NCI-H774 (cell line): Measurements from ENCODE around the gene DUSP15.
"Not testable (repeated sequence)": the region's sequence is repeated elsewhere in the genome, so short reads cannot be mapped to it uniquely, and the experiment has no call there.

Experiments used
- DNase-seq: peaks from one replicate; lab custom pipeline; 2025; lab: John Stamatoyannopoulos, UW

The DUSP15 gene

DNA sequence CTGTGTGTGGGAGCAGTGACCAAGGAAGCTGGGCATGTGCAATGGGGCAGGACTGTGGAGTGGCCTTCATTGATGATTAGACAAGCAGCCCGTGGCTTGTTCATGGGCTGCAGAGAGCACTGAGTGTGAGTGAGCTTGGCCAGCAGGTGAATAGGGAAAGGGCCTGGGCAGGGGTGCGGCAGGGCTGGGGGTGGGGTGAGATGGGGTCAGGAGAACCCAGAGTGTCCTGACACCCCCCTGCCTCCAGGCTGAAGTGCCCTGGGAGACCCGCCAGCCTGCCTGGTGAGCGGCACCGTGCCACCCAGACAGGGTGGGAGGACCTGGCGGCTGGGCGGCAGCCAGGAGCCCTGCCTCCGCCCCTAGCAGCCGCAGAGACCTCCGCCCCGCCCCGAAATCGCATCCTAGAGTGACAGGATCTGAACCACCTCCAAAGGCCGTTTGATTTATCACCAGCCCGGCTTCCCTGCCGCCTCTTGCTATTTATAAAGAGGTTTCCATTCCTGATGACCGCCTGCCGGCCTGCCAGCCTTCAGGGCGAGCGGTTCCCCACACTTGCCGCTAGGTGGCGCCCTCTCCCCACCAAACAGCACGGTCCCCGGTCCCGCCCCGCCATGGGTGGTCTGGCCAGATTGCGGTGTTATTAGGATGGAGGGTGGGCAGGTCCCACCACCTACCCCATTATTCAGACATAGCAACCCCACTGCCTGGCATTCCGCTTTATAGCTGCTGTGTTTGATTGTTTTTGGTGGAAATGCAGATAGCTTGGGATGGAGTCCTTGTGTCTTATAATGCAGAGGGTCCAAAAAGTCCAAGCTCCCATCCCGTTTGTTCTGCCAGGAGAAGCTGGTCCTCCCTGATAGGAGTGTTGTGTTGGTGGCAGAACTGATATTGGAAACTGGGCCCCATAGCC is 47.7 kb downstream of the DUSP15 start:
- peak; percentile 60 for DNase-seq

DNA sequence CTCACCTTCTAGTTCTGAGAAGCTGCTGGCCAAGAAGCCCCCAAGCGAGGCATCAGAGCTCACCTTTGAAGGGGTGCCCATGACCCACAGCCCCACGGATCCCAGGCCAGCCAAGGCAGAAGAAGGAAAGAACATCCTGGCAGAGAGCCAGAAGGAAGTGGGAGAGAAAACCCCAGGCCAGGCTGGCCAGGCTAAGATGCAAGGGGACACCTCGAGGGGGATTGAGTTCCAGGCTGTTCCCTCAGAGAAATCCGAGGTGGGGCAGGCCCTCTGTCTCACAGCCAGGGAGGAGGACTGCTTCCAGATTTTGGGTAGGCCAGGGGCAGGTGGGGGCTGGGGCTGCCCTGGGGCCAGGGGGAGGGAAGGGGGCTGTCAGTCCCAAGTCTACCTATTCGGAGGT is 48.9 kb downstream of the DUSP15 start:
- DNase-seq: no peak

DNA sequence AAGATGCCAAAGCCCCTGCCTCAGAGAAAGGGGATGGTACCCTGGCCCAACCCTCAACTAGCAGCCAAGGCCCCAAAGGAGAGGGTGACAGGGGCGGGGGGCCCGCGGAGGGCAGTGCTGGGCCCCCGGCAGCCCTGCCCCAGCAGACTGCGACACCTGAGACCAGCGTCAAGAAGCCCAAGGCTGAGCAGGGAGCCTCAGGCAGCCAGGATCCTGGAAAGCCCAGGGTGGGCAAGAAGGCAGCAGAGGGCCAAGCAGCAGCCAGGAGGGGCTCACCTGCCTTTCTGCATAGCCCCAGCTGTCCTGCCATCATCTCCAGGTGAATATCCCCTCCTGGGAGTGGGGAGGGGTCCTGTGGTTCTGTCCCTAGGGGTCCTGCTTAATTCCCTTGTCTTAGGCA is 50.1 kb downstream of the DUSP15 start:
- DNase-seq: no peak

DNA sequence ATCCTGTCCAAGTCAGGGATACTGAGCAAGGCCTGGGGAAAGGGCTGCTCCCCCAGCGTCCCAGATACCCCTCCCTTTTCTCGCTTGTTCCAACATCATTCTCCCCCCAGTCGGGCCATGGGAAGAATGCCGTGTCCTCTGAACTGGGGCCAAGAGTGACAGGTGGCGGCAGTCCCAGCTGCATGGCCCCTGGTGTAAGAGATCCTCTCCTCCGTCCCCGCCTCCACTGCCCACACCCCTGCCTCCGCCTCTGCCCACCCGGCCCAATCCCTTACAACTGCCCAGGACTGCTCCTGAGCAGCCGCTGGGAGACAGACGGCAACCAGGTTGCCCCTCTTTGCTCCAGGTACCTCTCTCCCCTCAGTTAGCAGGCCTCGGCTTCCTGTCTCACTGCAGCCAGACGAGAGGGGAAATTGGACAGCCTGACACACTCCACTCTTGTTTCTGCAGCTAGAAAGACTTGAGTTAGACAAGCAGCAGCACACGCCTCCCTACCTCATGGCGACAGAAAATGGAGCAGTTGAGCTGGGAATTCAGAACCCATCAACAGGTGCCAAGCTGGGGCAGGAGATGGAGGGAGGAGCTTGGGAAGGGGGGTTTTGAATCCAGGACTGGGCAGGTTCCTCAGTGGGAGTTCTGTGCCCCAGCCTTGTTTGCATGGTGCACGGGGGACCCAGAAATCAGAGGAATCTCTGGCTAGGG is 51.1 kb downstream of the DUSP15 start, which contains the start of gene MYLK2:
MYLK2 (plus strand) TSS at position 274 of the 702 bp plus-strand sequence; CDS start at position 499, 225 bp downstream.
- DNase-seq: no peak

DNA sequence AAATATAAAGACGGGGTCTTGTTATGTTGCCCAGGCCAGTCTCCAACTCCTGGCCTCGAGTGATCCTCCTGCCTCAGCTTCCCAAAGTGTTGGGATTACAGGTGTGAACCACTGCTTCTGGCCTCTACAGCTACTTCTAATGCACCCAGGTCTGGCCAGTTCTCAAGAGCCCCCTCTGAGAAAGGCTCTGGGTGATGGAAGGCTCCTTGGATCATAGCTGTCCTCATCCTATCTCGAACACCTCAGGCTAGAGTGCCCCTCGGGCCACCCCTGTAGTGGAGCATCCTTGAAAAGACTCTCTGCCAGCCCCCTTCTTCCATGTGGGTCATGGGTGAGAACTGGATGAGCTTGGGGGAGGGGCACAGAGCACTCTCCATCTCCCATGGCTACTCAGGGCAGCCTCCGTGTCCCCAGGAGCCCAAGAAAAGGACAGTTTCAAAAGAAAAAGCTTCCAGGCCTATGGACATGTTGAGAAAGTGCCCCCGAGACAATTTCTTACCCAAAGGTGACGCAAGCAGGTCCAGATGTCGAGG is 51.9 kb downstream of the DUSP15 start:
- DNase-seq: no peak

DNA sequence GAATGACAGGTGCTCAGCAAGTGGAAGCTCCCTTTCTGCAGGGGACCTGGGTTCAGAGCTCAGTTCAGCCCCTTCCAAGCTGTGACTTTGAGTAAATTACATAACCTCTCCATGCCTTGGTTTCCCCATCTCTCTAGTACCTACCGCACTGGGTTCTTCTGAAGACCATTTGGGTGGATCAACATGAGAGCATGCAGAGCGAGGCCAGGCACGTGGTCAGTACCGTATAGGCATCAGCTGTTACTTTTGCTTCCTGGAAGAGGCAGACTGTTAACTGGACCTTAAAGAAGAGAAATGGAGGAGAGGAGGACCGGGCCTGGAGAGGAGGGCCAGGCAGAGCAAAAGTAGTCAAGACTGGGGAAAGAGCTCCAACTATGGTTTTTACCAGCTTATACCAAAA is 52.9 kb downstream of the DUSP15 start:
- no peak for DNase-seq

DNA sequence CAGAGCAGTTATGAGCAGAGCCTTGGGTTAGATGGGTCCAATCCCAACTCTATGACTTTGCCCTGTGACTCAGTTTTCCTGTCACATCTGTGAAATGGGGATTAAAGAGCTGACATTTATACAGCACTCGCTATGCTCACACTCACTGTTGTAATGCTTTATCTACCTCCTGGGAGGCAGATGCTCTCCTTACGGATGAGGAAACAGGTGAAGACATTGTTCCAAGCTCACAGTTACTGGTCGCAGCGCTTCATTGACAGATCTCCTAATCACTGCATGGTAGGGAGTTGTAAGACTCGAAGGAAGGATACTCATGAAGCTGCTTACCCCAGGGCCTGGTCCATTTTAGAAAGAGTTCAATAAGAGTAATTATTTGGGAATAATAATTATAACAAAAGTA is 54.1 kb downstream of the DUSP15 start:
- DNase-seq: no peak

DNA sequence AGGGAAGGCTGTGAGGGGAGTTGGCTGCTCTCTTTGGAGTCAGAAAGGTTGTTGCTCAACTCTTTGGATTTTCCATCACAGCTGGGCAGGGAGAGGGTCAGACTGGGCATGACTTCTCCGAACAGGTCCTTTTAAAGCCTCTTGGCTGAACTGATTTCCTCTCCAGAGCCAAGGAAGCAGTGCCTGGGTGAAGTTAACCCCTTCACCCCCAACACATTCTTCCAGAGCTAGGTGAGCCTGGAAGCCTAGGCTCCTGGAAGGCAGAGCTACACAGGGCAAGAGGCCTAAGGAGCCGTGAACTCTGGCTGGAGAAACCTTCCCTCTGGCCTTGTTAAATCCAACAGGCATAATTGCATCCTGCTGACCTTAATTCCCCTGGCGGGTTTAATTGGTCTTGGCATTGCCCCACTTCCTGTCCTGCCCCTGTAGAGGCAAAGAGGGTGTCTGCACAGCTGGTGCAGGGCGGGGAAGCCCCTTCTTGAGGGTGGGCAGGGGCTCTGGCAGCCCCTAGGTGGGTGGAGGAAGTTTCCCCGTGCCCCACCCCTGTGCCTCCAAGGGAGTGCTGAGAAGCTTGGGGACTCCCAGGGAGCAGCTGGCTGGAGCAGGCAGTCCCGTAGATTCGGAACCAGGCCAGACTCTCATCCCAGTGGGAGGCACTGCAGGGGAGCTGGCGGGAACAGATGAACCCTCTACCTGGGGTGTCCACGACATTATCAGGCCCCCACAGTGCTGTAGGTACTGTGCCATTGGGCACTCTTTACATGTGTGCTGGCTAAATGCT is 54.7 kb downstream of the DUSP15 start:
- no peak for DNase-seq

DNA sequence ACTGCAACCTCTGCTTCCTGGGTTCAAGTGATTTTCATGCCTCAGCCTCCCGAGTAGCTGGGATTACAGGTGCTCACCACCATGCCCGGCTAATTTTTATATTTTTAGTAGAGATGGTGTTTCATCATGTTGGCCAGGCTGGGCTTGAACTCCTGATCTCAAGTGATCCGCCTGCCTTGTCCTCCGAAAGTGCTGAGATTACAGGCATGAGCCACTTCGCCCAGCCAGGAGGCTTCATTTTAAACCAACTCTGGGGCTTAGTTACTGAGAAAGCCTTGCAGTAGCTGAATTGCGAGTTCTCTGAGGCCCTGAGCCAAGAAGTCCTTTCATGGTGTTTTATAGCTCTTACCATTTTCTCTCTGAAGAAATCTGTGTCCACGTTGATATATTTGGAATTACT is 56.2 kb downstream of the DUSP15 start:
- not testable (repeated sequence) for DNase-seq

DNA sequence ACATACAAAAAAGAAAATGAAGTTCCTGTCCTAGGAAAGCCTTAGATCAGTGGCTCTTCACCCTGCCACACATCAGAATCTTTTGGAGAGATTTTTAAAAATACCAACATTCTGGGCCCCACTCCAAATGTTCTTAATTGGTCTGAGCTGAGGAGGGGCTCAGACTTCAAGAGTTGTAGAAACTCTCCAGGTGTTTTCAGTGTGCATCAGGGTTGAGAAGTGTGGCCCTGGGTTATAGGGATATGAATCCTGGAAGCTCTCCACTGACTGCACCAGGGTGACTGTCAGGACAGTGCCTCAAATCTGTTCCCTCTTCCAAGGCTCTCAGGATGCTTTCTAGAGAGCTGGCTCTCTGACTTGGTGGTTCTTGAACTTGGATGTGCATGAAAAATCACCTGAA is 56.7 kb downstream of the DUSP15 start:
- no peak for DNase-seq

DNA sequence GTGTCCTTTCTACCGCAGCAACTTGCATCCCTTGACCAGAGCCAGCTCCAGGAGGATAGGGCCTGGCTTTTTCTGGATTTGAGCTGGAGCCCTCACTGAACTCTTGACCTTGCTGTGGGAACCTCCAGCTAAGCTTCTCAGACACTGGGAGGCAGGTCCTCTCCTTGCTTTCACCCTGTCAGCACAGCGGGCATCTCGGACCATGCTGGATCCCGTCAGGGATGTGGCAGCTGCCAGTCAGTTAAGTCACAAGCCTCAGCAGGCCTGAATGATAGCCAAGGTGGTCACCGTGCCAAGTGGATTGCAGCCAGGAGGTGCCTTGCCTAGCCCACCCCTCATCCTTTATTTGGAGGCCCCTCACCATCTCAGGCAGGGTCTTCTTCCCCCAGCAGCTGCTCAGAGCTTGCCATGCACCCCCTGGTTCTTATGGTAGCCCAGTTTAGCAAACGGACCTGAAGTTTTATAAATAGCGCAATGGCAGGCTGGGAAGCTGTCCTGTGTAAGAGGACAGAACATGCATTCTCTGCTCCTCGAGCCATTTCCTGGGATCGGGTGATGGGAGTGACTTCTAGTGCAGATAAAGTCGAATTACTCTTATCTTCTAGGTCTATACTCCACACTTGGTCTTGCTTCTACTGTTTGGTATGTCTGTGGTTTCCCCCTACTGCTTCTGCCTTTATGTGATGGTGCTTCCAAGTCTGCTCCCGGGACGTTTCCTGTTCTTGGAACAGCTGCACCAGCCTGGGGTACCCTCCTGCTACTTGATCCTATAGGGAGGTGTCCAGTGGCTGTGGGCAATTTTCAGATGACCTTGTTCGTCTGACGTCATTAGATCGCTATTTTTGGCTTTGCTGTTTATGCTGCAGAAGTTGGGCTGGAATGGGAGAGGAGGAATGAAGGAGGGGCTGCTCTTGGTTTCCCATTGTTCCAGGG is 58.3 kb downstream of the DUSP15 start:
- DNase-seq: no peak

DNA sequence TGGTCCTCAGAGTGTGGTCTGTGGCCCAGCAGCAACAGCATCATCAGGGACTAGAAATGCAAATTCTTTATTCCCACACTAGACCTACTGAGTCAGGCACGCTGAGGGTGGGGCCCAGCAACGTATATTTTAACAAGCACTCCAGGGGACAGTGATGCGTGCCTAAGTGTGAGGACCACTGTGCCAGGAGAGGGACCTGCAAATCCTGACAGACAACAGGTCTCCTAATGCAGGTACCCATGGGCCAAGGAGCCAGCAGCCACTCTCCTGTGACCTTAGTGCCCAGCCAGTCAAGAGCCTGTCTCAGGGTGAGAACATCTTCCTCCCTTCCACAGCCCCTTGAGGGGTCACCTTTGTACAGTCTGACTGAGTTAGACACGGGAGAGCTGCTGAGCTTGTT is 59.1 kb downstream of the DUSP15 start:
- DNase-seq: no peak
